HL-60 (cell line): ENCODE results near the gene KCNJ4.

Source experiments
- DNase-seq, 2 experiments: peaks; one replicate each; pipeline ENCODE4 v3.0.0-alpha.2; 2010 to 2020; ENCODE audit warnings: low read depth in 1 of 2, low spot score in 1 of 2
- H3K27ac ChIP-seq: fragments of 250-450 bp; sonication (Bioruptor Pico); replicated peaks from 2 replicates; pipeline ENCODE4 v1.5.1; 2020; ENCODE audit warnings: mild to moderate bottlenecking, moderate library complexity
- H3K27me3 ChIP-seq: fragments of 250-450 bp; sonication (Bioruptor Pico); 2 replicates; pipeline ENCODE4 v1.5.1; 2021; ENCODE audit warnings: mild to moderate bottlenecking, moderate library complexity; ENCODE audit not compliant: insufficient read depth, poor library complexity, severe bottlenecking
- H3K4me3 ChIP-seq: replicated peaks from 2 replicates; pipeline ENCODE4 v1.5.1; 2011; ENCODE audit warnings: mild to moderate bottlenecking, control low read depth, low read length; ENCODE audit not compliant: insufficient read depth
- GABPA ChIP-seq: IDR thresholded peaks from 2 replicates; pipeline ENCODE4 v1.6.1; 2012; ENCODE audit warnings: low read depth
- POLR2AphosphoS5 ChIP-seq: IDR thresholded peaks from 2 replicates; pipeline ENCODE4 v1.6.1; 2012; ENCODE audit warnings: low read depth
- SPI1 ChIP-seq: IDR thresholded peaks from 2 replicates; pipeline ENCODE4 v1.6.1; 2012; ENCODE audit warnings: low read depth, mild to moderate bottlenecking, borderline replicate concordance
- TF ChIP-seq, protein P1 (sequence below): IDR thresholded peaks from 2 replicates; pipeline ENCODE4 v1.6.1; 2012; ENCODE audit warnings: low read depth; ENCODE audit not compliant: insufficient replicate concordance
- TF ChIP-seq, protein P2 (sequence below): IDR thresholded peaks from one replicate; pipeline ENCODE4 v1.5.1; 2011; ENCODE audit warnings: low read length, control low read depth, inconsistent platforms; ENCODE audit not compliant: insufficient read depth

KCNJ4 gene

DNA sequence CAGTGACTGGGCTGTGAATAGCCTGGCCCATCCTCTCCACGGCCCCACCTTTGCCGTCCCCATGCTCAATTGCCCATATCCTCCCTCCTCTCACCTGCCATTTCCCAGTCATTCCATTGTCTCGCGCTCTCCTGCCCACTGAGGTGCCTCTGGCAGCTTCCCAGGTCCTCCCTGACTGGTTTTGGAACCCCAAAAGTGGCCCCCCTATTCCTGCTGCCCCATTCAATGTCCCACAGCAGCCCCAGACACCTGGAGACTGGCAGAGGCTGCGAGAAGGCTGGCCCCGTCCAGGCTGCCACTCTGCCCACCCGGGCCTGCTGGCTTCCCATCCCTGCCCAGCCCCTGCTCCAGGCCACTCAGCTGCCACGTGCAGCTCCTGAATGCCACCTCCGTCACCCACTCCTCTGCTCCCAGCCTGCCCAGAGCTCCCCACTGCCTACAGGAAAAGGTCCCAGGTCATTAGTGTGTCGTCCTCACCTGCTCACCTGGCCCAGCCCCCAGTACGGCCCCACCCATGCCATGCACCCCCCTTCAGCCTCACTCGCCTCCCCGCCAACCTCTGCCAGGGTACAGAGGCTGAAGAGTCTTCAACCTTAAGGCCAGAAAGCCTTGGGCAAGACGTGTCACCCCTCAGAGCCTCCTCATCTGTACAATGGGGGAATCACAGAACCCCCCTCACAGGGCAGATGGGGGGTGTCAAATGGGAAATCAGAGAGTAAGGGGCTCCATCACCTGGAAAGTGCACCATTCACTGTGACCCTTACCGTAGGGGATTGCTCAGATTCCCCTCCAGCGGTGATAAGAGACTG is 37.5 kb downstream of the KCNJ4 start:
- Histone ChIP-seq H3K4me3 (no peak overlapping the region), H3K27ac (no peak overlapping the region), H3K27me3 (no peaks in the 10 kb centered on the region)
- TF ChIP-seq SPI1 (no peak), POLR2AphosphoS5 (no peak), GABPA (no peak)
- TF ChIP-seq, protein P1, sequence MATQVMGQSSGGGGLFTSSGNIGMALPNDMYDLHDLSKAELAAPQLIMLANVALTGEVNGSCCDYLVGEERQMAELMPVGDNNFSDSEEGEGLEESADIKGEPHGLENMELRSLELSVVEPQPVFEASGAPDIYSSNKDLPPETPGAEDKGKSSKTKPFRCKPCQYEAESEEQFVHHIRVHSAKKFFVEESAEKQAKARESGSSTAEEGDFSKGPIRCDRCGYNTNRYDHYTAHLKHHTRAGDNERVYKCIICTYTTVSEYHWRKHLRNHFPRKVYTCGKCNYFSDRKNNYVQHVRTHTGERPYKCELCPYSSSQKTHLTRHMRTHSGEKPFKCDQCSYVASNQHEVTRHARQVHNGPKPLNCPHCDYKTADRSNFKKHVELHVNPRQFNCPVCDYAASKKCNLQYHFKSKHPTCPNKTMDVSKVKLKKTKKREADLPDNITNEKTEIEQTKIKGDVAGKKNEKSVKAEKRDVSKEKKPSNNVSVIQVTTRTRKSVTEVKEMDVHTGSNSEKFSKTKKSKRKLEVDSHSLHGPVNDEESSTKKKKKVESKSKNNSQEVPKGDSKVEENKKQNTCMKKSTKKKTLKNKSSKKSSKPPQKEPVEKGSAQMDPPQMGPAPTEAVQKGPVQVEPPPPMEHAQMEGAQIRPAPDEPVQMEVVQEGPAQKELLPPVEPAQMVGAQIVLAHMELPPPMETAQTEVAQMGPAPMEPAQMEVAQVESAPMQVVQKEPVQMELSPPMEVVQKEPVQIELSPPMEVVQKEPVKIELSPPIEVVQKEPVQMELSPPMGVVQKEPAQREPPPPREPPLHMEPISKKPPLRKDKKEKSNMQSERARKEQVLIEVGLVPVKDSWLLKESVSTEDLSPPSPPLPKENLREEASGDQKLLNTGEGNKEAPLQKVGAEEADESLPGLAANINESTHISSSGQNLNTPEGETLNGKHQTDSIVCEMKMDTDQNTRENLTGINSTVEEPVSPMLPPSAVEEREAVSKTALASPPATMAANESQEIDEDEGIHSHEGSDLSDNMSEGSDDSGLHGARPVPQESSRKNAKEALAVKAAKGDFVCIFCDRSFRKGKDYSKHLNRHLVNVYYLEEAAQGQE, result no peak
- TF ChIP-seq, protein P2, sequence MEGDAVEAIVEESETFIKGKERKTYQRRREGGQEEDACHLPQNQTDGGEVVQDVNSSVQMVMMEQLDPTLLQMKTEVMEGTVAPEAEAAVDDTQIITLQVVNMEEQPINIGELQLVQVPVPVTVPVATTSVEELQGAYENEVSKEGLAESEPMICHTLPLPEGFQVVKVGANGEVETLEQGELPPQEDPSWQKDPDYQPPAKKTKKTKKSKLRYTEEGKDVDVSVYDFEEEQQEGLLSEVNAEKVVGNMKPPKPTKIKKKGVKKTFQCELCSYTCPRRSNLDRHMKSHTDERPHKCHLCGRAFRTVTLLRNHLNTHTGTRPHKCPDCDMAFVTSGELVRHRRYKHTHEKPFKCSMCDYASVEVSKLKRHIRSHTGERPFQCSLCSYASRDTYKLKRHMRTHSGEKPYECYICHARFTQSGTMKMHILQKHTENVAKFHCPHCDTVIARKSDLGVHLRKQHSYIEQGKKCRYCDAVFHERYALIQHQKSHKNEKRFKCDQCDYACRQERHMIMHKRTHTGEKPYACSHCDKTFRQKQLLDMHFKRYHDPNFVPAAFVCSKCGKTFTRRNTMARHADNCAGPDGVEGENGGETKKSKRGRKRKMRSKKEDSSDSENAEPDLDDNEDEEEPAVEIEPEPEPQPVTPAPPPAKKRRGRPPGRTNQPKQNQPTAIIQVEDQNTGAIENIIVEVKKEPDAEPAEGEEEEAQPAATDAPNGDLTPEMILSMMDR, result no peak
- DNase-seq, result no peak

DNA sequence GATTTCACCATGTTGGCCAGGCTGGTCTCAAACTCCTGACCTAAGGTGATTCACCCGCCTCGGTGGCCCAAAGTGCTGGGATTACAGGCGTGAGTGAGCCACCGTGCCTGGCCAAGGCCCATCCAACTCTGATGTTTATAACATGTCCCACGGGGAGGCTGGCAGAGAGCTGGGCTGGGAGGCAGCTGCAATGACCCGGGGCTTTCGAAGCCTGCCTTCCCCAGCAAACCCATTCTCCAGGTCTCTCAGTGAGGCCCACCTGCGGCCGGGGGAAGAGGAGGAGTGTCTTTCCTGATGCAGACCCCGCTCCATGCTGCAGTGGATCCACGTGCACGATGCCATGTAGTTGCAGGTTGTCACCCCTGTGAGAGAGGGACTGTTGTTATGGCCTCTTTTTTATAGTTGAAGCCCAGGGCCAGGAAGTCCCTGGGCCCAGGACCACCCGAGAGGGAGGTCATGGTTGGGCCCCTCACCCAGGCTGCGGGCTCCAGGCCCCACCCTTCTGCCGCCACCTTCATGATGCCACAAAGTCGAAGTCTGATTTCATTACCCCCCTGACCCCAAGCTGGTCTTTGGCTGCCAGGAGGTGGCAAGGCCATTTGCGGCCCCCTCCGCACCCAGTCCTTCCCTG is 38.3 kb downstream of the KCNJ4 start:
- TF ChIP-seq, protein P2, result no peak
- TF ChIP-seq POLR2AphosphoS5, result no peak
- TF ChIP-seq, protein P1, result no peak
- no peak for TF ChIP-seq GABPA
- TF ChIP-seq SPI1, result no peak
- DNase-seq, result no peak
- no peaks in the 10 kb centered on the region for H3K27me3 ChIP-seq
- H3K27ac ChIP-seq, result no peak overlapping the region
- H3K4me3 ChIP-seq, result no peak overlapping the region

DNA sequence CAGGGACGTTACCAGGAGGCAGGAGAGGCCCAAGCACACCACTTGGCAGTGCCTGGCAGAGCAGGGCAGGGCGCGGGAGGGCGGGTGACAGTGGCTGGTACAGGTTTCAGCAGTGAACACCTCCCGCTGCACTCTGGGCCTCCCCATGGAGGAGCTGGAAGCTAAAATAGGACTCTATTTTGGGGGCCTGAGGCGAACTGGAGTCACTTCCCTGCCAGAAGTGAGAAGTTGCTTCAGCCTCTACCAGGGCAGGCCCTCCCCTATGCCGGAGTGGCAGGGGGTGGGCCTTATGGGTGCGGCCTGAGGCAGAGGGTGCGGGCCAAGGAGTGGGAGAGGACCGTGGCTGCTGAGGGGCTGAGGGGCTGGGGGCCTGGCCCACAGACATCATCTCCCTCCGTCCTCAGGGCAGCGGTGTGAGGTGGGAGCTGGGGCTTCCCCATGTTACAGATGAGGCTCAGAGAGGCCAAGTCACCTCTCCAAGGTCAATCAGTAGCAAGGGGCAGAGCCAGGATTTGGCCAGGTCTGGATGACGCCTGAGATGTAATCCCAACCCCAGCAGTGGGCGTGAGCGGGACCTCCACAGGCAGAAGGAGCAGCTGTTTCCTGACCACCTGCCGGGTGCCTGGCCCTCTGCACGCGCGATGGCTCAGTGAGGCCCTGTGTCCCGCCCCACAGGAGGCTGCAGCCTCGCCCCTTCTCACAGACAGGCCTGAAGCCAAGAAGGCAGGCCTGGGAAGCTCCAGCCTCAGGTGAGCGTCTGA is 39.3 kb downstream of the KCNJ4 start:
- DNase-seq, result peak in 1 of 2 experiments; percentile 8
- TF ChIP-seq, protein P2, result no peak
- no peak for TF ChIP-seq GABPA
- peak; percentile 6; the same call in 1 of the 2 replicates for TF ChIP-seq SPI1
- no peak for TF ChIP-seq POLR2AphosphoS5
- Histone ChIP-seq H3K27ac (no peak overlapping the region), H3K4me3 (no peak overlapping the region), H3K27me3 (no peaks in the 10 kb centered on the region)
